T-helper 1 cell (primary cell): Measurements from ENCODE around the gene TBC1D4.
"Not testable (repeated sequence)": the region's sequence is repeated elsewhere in the genome, so short reads cannot be mapped to it uniquely, and the experiment has no call there.

Experiments used
- DNase-seq, 5 donors: peaks; one replicate each; pipeline ENCODE4 v3.0.0-alpha.2; 2012 to 2020

TBC1D4 gene

DNA sequence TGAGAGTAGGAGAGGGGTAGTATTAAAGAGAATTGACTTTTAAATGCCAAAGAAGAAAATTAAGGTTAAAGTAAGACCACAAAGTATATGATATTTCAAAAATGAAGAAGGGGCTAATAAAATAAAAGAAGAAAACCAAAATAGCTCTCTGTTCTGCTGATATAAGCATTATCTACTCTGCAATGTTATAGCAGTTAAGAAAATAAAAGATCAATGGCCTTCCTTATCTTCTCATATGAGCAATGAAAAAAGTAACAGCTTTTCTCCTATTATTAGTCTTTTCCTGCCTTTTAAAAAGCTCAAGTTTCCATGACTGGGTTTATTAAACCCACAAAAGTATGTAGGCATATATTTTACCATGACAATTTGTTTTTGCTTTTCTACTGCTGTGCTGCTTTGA, 126.4 kb downstream of the TBC1D4 start:
- DNase-seq = no peak

DNA sequence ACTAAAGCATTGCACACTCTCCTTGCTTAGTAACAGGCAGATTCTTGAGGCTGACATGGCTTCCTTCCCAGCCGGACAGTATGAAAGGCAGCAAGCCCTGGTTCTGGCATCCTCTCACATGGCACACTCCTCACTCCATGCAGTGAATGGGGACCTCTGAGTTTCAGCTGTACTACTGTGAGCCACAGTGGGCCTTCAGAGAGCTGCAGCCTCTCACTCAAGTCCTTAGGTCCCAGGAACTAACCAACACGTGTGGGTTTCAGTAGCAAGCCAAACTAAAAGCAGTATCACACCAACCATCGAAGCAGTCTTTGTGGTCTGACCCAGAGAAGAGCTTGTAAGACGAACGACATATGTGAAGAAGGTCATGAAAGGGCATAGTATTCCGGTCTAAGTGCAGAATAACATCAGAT, 128.2 kb downstream of the TBC1D4 start:
- peak in 1 of 5 donors; percentile 20 for DNase-seq

GRCh38 chr13:75352641-75353327, 129.2 kb downstream of the TBC1D4 start:
- DNase-seq = no peak

GRCh38 chr13:75351538-75351937, 130.4 kb downstream of the TBC1D4 start:
- not testable (repeated sequence) for DNase-seq

DNA sequence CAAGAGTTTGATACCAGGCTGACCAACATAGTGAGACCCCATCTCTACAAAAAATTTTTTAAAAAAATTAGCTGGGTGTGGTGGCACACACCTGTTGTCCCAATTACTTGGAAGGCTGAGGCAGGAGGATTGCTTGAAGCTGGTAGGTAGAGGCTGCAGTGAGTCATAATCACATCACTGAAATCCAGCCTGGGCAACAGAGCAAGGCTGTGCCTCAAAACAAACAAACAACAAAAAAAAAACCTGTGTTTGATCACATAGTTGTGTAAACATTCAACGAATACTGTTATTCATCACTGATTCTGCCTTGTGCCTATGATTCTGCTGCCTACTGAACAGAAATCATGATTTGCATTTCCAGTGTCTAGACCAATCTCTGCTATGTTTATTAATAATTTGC, 134.0 kb downstream of the TBC1D4 start:
- no peak for DNase-seq

DNA sequence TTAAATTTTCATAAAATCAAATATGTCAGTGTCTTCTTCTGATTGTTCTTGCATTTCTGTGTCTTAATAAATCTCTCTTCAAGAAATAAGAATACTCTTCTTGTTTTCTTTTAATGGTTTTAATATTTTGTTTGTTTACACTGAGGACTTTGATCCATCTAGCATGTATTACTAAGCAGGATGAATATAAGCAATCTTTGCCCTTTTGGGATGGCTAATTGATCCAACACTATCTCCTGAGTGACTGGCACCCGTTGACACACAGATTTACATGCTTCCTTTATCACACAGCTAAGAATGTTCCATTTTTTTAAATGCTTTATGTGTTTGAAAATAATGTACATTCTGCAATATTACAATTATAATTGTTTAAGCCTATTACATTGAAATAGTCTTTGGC, 134.5 kb downstream of the TBC1D4 start:
- DNase-seq = no peak

DNA sequence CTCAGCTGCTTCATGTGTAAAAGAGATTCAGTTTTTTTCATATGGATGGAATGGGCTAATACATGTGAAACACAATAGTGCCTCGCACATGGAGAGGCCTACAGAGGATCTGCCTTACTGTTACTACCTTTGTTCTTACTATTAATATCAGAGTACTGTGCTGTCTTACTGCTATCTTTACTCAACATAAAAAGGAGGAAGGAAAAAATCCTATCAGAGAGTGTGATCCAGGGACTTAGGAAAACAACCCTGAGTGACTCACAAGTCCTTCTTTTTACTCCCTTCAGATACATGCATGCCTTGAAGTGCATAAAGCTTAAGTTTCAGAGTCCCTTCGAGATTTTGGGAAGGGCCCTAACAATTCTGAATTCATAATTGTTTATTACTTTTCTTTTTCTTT, 136.8 kb downstream of the TBC1D4 start:
- no peak for DNase-seq

GRCh38 chr13:75341028-75341427, 140.9 kb downstream of the TBC1D4 start:
- DNase-seq = no peak

DNA sequence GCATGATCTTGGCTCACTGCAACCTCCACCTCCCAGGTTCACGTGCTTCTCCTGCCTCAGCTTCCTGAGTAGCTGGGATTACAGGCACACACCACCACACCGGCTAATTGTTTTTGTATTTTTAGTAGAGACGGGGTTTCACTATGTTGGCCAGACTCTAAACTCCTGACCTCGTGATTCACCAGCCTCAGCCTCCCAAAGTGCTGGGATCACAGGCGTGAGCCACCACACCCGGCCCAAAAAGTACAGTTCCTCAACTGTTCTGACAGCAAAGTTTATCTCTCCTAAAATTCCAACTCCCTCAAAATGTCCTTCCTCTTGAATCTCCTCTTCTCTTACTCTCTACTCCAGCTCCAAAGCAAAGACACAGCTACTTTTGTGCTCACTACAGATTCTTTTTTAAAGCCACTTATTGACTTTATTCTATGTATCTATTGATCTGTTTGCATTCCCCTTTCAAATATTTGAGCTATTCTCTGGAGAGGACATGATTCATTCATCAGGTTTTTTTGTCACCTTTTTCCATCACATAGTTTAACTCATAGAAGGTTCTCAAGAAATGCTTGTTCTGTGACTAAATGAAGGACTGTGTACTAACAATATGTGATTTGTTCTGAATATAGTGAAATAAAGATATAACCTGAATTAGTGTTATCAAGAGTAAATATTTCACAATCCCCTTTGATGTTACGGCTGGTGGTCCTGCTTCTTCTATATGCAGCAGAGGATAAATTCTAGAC, 142.2 kb downstream of the TBC1D4 start:
- no peak for DNase-seq

- no peak for DNase-seq
These were observed 147.1 kb downstream of the TBC1D4 start for GRCh38 chr13:75334634-75335447.

GRCh38 chr13:75333103-75333502, 148.9 kb downstream of the TBC1D4 start:
- no peak for DNase-seq

- no peak for DNase-seq
These were observed 150.1 kb downstream of the TBC1D4 start for GRCh38 chr13:75331792-75332349.

DNA sequence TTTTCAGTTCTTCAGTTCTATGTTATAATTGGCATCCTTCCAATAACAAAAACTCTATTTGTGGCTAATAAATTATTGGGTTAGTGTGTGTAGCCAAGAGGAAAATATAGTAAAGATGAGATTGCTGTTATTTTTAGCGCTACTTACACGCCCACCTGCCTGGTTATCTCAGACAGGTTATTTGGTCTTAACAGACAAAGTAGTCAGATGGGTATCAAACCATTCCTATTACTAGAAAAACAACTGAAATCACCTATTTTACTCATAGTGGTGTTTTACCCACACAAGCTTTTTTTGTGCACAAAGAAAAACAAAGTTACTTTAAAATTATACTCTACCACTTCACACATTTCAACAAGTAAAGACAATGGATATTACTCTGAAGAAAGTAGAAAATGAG, 151.2 kb downstream of the TBC1D4 start:
- no peak for DNase-seq

DNA sequence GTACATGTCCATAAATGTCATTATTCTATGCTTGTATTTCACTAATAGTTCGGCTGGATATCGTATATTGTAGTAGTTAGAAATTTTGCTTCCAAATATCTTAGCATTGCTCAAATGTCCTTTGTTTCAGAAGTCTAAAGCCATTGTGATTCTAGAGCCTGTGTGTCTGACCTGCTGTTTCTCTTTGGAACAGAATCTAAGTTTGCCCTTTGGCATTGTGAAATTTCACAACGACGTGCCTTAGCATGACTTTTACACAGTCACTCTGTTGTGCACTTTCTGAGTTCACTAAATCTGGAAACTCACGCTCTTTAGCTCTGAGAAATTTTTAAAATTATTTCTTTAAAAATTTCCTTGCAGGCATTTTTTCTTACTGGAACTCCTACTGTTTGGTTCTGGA, 152.2 kb downstream of the TBC1D4 start:
- DNase-seq = no peak

GRCh38 chr13:75329097-75329496, 152.9 kb downstream of the TBC1D4 start:
- no peak for DNase-seq

DNA sequence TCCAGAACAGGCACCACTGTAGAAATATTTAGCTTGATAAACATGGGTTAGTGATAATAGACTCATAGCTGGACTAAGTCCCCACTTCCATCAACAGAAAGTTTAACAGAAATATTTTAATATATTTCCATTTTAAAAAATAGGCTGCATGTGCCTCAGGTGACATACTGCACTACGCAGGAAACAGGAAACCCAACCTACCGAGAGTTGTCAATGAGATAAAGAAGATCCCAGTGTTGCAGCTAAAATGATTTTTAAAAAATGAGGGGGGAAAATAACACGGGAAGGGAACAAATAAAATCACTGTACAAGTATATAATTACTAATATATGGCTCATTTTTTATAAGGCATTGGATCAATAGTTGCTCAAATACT, 154.8 kb downstream of the TBC1D4 start:
- DNase-seq = no peak

DNA sequence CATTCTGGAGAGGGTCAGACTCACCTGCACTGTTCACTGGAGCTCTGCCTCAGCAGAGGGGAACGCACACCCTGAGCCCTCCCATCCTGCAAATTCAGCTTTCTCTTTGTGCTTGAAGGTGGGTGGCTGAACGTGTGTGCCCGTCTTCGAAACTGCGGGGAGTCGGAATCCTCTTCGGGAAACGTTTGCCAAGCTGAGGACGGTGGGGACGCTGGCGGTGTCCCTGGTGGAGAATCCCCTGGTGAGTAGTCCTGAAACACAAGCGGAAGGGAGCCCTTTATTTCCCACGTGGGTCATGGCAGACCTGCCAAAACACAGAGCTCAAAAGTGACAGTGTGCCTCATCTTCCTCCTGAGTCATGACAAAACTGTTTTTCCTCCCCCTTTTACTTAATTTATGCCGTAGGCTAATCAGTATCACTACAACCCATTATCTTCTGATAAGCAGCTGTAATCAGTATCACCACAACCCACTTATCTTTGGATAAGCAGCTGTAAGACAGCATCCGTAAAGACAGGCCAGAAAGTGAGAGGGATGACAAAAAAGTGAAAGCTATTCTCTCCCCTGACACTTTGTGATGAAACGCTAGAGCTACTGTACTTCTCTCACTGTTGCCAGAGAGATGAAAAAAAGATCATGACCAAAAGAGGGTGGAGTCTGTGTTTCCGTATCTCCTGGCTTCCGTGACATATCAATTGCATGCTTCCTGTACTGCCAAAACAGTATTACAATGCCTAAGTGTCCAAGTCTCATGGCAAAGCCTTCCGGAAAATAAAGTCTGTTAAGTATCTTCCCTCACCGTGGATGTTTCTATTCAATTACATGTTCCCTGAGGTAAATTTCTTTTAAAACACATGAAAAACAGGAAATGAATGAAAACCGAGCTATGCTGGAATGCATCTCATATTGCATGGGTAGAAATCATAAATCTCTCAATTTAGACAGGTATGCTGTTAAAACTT, 155.5 kb downstream of the TBC1D4 start:
- DNase-seq = peak; percentile 17 to 85 (median 31)

DNA sequence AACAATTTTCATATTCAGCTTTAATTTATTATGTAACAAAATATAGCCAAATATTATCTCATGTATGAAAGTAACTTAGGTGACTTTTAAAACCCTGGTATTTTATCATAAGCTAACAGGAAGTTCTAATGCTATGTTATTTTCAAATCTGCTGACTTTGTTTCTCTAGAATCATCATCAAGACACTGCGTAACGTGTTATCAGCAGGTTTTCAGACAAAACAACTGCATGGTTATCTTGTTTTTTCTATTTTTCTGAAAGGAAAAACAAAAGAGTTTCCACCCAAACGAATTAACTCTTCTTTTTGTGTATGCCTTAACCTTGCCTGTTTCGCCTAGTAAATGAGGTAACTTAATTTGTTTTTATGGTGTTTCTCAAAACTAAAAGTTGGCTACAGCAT, 156.3 kb downstream of the TBC1D4 start:
- no peak for DNase-seq

DNA sequence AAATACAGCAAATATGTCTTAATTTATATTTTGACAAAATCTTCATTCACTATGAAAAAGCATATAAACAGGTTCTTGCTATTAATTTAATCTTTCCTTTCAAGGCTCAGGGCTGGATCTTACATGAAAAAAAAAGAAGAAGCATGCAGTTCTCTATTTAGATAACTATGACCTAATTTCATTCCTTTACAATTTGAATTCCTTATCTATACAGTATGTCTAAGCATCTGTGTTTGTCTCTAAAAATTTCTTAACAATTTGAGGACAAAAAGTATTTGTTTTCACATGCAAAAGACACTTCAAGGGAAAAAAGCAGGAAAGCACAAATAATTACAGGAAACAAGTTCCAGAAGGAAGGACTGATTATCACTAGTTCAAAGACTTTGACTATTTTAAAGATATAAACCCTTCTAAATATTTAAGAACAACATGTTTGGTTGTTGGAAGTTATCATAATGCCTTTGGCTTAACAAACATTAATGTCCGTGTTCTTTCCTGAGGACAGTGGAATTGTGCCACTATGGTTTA, 157.5 kb downstream of the TBC1D4 start:
- DNase-seq = no peak

- DNase-seq = peak in 1 of 5 donors; percentile 56
These were observed 160.9 kb downstream of the TBC1D4 start for GRCh38 chr13:75321084-75321483.

DNA sequence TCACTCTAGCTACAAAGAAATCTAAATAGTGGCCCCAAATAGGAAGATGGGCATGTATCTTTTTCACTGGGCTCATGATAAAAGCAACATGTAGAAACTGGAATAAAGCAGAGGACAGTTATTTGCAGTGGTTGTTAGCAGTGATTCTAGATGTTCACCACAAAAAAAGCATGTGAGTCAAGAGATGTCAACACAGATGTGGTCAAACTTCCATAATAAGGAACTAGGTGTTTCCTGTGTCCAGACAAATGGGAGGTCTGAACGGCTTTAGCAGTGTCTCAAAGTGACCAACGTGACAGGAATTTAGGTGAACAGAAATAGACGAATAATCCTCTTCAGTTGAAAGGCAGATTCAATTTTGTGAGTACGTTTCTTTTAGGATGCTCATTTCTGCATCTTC, 162.7 kb downstream of the TBC1D4 start:
- no peak for DNase-seq
